Stimulated activated CD4-positive, alpha-beta T cell treated with anti-CD3 and anti-CD28 coated beads, Interleukin-15, amount 100 ng/mL, for 48 hours (primary cell): ENCODE data around the gene E2F1.
"Not testable (repeated sequence)": the region's sequence is repeated elsewhere in the genome, so short reads cannot be mapped to it uniquely, and the experiment has no call there.

Source experiments
- DNase-seq, 2 donors: peaks; one replicate each; pipeline ENCODE4 v3.0.0-alpha.2; 2020; ENCODE audit warnings: low read depth in 2 of 2

Gene E2F1

GRCh38 chr20:33640287-33640686 is 45.9 kb downstream of the E2F1 start:
- DNase-seq: no peak

GRCh38 chr20:33636776-33637175 is 49.4 kb downstream of the E2F1 start:
- DNase-seq: no peak

- DNase-seq: no peak
Measured at GRCh38 chr20:33635341-33635740, 50.8 kb downstream of the E2F1 start.

- not testable (repeated sequence) for DNase-seq
Measured at GRCh38 chr20:33631910-33632309, 54.3 kb downstream of the E2F1 start.

GRCh38 chr20:33630507-33630906 is 55.7 kb downstream of the E2F1 start:
- DNase-seq: no peak

- DNase-seq: no peak
Measured at GRCh38 chr20:33629979-33630378, 56.2 kb downstream of the E2F1 start.

GRCh38 chr20:33629533-33629932 is 56.7 kb downstream of the E2F1 start:
- DNase-seq: no peak

GRCh38 chr20:33627577-33628216 is 58.5 kb downstream of the E2F1 start:
- DNase-seq: no peak

- DNase-seq: no peak
Measured at GRCh38 chr20:33626190-33626589, 60.0 kb downstream of the E2F1 start.
